Omental fat pad (tissue), 4 donors: ENCODE data around the gene ACKR1. TPM values are rescaled to one million over a fixed set of nuclear protein-coding genes. Genes with fewer than 3 reads are reported as not detected.

Source experiments
- ATAC-seq: fragments of 150-250 bp; one replicate; pipeline ENCODE4 v1.9.1; 2016; ENCODE audit warnings: mild to moderate bottlenecking, moderate library complexity; ENCODE audit not compliant: low FRiP score
- DNase-seq: peaks from one replicate; pipeline ENCODE4 v3.0.0-alpha.2; 2019; ENCODE audit warnings: low spot score
- total RNA-seq, 4 donors: library from RNA; depleted of rRNA; stranded (reverse); fragments of >200 nt; gene quantifications; one replicate each; pipeline ENCODE4 v1.1.0, GENCODE V29; 2016
- TF ChIP-seq, protein P1 (sequence below), 3 donors: fragments of 450-650 bp; IDR thresholded peaks; one replicate each; pipeline ENCODE4 v1.5.1; 2016 to 2017; ENCODE audit warnings: antibody characterized with exemption in 3 of 3, mild to moderate bottlenecking in 3 of 3, moderate library complexity in 2 of 3

The ACKR1 gene
- total RNA-seq, 4 donors from 2014 or later: 72.3 to 360 (median 125) TPM

DNA sequence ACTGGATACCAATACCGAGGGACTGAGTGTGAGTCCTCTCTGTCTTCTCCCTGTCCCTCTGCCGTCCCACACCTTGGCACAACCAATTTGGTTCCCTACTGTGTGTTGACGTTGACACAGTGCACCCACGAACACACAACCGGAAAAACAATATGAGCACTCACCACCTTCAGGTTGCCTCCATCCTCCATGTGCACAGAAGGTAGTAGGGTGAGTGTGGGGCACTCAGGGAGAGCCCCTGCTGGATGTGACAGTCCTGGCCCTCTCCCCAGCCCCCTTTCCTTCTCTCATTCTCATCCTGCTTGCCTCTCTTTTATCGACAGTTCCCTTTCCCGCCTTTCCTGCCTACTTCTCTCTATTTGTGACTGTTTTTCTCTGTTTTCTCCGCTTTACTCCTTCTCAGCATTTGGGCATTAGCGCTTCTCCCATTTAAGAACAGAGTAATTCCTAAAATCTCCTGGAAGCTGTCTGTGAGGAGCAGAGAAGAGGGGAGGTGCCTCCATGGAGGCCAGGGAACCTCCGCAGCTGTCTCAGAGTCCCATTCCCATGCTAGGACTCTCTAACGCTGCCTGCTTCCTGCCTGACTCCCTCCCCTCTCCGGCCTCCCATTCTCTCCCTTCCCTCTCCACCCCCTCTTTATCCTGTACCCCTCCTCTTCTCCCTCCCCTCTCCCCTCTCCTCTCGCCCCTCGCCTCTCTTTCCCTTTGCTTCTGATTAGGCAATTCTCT lies 16.9 kb upstream of the ACKR1 start:
- no peak for ATAC-seq
- no peak for DNase-seq
- TF ChIP-seq, protein P1, sequence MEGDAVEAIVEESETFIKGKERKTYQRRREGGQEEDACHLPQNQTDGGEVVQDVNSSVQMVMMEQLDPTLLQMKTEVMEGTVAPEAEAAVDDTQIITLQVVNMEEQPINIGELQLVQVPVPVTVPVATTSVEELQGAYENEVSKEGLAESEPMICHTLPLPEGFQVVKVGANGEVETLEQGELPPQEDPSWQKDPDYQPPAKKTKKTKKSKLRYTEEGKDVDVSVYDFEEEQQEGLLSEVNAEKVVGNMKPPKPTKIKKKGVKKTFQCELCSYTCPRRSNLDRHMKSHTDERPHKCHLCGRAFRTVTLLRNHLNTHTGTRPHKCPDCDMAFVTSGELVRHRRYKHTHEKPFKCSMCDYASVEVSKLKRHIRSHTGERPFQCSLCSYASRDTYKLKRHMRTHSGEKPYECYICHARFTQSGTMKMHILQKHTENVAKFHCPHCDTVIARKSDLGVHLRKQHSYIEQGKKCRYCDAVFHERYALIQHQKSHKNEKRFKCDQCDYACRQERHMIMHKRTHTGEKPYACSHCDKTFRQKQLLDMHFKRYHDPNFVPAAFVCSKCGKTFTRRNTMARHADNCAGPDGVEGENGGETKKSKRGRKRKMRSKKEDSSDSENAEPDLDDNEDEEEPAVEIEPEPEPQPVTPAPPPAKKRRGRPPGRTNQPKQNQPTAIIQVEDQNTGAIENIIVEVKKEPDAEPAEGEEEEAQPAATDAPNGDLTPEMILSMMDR (IDR thresholded peaks at IDR 0.05): no peak

DNA sequence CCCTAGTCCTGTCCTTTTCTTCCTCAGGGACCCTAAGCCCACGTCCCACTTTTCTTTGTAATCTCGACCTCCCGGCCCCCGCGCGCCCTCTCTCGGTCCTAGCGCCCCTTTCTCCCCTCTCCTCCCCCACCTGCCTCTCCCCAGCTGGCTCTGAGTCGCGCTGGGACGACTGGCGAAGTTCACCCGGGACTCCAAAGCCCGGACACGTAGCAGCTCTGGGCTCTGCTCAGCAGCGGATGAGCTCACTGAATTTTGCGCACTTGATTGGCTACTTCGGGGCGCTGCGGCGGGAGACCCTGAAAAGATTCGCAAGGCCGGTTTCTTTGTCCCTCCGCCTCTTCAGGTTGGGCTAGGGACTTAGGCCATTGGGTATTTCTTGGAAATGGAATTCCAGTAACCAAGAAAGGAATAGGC lies 16.3 kb upstream of the ACKR1 start:
- TF ChIP-seq, protein P1 (IDR thresholded peaks at IDR 0.05): no peak
- DNase-seq: no peak
- peak; percentile 70 for ATAC-seq

DNA sequence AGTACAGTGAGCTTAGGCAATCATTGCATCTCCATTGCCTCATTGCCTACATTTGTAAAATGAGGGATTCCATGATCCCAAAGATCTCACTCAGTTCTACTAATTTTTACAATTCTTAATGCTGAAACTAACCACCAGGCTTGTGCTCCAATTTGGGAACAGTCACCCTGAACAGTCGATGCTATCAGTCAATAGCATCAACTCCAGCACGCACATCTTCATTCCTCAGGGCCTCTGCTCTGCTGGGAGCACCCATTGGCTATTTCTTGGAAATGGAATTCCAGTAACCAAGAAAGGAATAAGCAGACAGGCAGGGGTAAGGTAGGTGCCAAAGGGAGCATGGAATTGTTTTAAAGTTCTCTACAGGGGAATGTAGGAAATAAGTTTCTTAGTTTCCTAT lies 14.2 kb upstream of the ACKR1 start:
- no peak for DNase-seq
- TF ChIP-seq, protein P1 (IDR thresholded peaks at IDR 0.05): no peak
- no peak for ATAC-seq

DNA sequence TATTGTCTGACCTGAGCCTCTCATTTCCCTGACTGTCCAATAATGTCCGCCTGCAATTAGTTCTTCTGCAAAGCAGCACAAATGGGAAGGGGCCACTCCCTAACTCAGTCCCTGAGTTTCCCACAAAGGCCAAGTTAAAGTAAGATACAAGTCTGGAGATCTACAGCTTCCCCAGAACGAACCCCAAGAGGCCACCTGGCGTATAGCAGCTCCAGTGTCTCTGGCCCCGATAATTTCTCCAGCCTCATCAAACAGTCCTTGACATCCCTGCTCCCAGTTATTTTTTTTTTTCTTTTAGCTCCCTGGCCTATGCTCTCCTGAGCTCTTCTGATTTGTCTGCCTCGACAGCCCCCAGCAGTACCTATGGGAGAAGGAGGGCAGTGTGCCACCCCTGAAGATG lies 8.1 kb upstream of the ACKR1 start:
- ATAC-seq (no peak), DNase-seq (no peak)
- TF ChIP-seq, protein P1 (IDR thresholded peaks at IDR 0.05): no peak

DNA sequence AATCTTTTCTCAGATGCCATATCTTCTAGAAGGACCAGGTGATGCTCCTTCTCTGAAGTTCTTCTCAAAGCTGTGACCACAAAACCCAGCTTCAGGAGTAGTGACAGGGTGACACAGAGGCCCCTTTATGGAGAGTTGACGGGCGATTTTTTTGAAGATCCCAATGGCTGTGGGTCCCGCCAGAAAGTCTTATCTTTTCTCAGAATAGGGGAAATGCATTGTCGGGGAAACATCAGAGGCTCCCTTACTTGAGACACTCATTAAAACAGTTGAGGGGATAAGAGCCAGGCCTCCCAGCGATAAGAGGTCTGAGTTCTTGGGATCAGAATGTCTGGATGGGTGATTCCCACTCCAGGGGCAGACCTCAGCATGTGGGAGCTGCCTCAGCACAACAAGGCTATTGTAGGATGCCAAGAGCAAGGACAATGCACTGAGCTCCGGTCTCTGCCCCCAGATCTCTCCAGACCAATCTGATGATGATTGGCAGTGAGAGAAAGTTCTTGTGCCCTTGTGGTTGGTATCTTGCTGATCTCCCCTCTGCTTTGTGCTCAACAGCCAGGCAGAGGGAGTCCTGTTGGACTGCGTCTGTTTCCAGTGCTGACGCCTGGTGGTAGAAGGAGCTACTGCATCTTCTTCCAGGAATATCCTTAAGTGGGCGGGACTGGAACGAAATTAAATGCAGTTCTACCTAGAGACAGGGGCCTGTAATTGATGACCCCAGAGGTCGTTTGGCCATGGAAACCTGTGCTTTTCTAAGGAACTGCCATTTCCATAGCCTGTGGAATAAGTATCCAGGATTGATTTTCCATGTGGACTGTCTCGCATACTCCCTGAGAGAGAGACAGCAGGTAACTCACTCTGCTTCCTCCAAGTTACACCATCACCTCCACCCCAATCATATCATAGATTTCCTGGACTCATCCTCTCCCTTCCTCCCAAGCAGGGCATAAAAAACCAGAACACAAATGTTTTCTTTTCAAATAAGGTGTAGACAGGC lies 6.8 kb upstream of the ACKR1 start:
- DNase-seq (peak; percentile 83), ATAC-seq (peak; percentile 65)
- TF ChIP-seq, protein P1 (IDR thresholded peaks at IDR 0.05): peak in 1 of 3 donors; percentile 59

DNA sequence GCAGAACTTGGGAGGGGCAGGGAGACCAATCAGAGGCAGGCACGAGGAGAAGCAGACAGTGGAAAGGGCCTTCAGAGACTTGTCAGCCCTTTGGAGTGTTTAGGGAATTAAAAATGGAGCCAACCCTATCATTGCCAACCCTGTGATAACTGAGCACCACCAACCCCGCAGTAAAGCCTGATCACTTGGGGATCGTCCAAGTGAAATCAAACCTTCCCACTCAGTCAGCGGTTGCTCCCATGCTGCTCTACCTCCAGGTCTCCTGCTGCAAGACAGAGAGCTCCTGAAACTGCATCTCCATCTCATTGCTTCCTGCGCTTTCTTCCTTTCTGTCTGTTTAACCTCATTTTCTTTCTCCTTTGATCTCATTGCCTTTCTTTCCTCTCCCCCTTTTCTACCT lies 4.8 kb upstream of the ACKR1 start:
- TF ChIP-seq, protein P1 (IDR thresholded peaks at IDR 0.05): no peak
- no peak for ATAC-seq
- DNase-seq: no peak
